K562 (cell line): ENCODE measurements around the gene PTPRT. TPM values are rescaled to one million over a fixed set of nuclear protein-coding genes. Genes with fewer than 3 reads are reported as not detected.

ENCODE experiments used
- ATAC-seq: fragments of 200-7000 bp; cut with Tn5 transposase; 3 replicates; pipeline ENCODE4 v1.9.1; 2020; ENCODE audit warnings: moderate library complexity
- BruUV-seq: library from RNA; stranded (reverse); fragments of 400-500 nt; replicated peaks from 2 replicates; lab custom pipeline; 2021; lab: Mats Ljungman, UMichigan
- CTCF ChIA-PET: fragments of 300-600 bp; formaldehyde crosslinking; extraction: SDS; loops from one replicate; lab custom pipeline; 2021; ENCODE audit warnings: low intra/inter-chr PET ratio; lab: Yijun Ruan, JAX
- POLR2A ChIA-PET: fragments of 300-600, 350-650 bp; sonication (Branson Sonifier 250); formaldehyde crosslinking; extraction: SDS; loops from one replicate; lab custom pipeline; 2021; ENCODE audit warnings: antibody characterized with exemption, inconsistent platforms; lab: Yijun Ruan, JAX
- DNase-seq, 4 experiments: peaks; one replicate each; pipeline versions ENCODE4 v3.0.0 to v3.0.0-alpha.2; 2011 to 2018; ENCODE audit warnings: low spot score in 3 of 4, mixed read lengths in 3 of 4; ENCODE audit errors: extremely low read depth in 1 of 4
- FAIRE-seq: peaks from 2 replicates; lab custom pipeline; 2011; peaks lifted over from hg19 to GRCh38; lab: Jason Lieb, UNC
- H2AFZ ChIP-seq: 2 replicates; pipeline ENCODE4 v1.6.0; 2011; ENCODE audit warnings: low read depth, low read length, control low read depth, inconsistent platforms
- H3K27ac ChIP-seq: fragments of 200-600 bp; 3 replicates; pipeline ENCODE4 v1.8.0; 2011; ENCODE audit warnings: low read depth, mild to moderate bottlenecking, control low read depth, inconsistent platforms, low read length, moderate library complexity, mixed read lengths; ENCODE audit errors: extremely low read depth
- H3K27me3 ChIP-seq, 2 experiments: fragments of 300-600 bp in 1 of 2; 2 replicates in 1 of 2; 3 replicates in 1 of 2; pipeline versions ENCODE4 v1.6.0 to v1.8.0; 2011; ENCODE audit warnings: inconsistent platforms in 2 of 2, low read length in 2 of 2, mild to moderate bottlenecking in 1 of 2, mixed read lengths in 1 of 2, moderate library complexity in 1 of 2; ENCODE audit not compliant: control insufficient read depth in 2 of 2, insufficient read depth in 2 of 2
- H3K36me3 ChIP-seq: fragments of 300-600 bp; 3 replicates; pipeline ENCODE4 v1.8.0; 2011; ENCODE audit warnings: mild to moderate bottlenecking, low read length, inconsistent platforms; ENCODE audit not compliant: control insufficient read depth, insufficient read depth
- H3K4me1 ChIP-seq, 2 experiments: fragments of 200-600 bp in 1 of 2; replicated peaks in 1 of 2; 2 replicates in 1 of 2; 3 replicates in 1 of 2; pipeline versions ENCODE4 v1.5.1 to v1.8.0; 2011; ENCODE audit warnings: inconsistent platforms in 2 of 2, low read length in 2 of 2, mild to moderate bottlenecking in 1 of 2, mixed read lengths in 1 of 2, moderate library complexity in 1 of 2; ENCODE audit not compliant: control insufficient read depth in 2 of 2, insufficient read depth in 2 of 2
- H3K4me2 ChIP-seq: 2 replicates; pipeline ENCODE4 v1.6.1; 2011; ENCODE audit warnings: low read length, control low read depth, inconsistent platforms, mixed read lengths; ENCODE audit not compliant: insufficient read depth
- H3K4me3 ChIP-seq: fragments of 200-600 bp; sonication (generic), shearing (Covaris generic); 2 replicates; pipeline ENCODE4 v1.5.1; 2016; ENCODE audit warnings: control low read depth, inconsistent platforms
- H3K79me2 ChIP-seq: fragments of 200-600 bp; 3 replicates; pipeline ENCODE4 v1.8.0; 2011; ENCODE audit warnings: low read length, inconsistent platforms; ENCODE audit not compliant: control insufficient read depth, insufficient read depth
- H3K9ac ChIP-seq, 2 experiments: 2 replicates each; pipeline versions ENCODE4 v1.6.0 to v1.6.1; 2011; ENCODE audit warnings: low read depth in 2 of 2, low read length in 2 of 2, control low read depth in 1 of 2, inconsistent platforms in 1 of 2, mild to moderate bottlenecking in 1 of 2, mixed read lengths in 1 of 2; ENCODE audit not compliant: insufficient read depth in 1 of 2
- H3K9me1 ChIP-seq: one replicate; pipeline ENCODE4 v1.6.0; 2011; ENCODE audit warnings: inconsistent platforms, mild to moderate bottlenecking, low read length, moderate library complexity; ENCODE audit not compliant: control insufficient read depth, insufficient read depth
- H3K9me3 ChIP-seq: replicated peaks from 2 replicates; pipeline ENCODE4 v1.5.1; 2011; ENCODE audit warnings: low read depth, low read length, inconsistent platforms; ENCODE audit not compliant: control insufficient read depth, insufficient read depth
- H4K20me1 ChIP-seq: replicated peaks from 2 replicates; pipeline ENCODE4 v1.6.1; 2011; ENCODE audit warnings: low read length, inconsistent platforms, mixed read lengths; ENCODE audit not compliant: control insufficient read depth, insufficient read depth
- BDP1 ChIP-seq: IDR thresholded peaks from 3 replicates; pipeline ENCODE4 v1.6.1; 2011; ENCODE audit not compliant: insufficient read length, insufficient read depth
- CXXC5 ChIP-seq: fragments of 250-450 bp; sonication (Bioruptor Pico); IDR thresholded peaks from 2 replicates; pipeline ENCODE4 v1.8.0; 2022; ENCODE audit warnings: inconsistent platforms, mild to moderate bottlenecking, moderate library complexity
- FOXA3 ChIP-seq, 2 experiments: fragments of 450-650 bp in 1 of 2; sonication (generic) in 1 of 2; formaldehyde crosslinking; IDR thresholded peaks in 1 of 2; conservative IDR thresholded peaks in 1 of 2; 2 replicates each; pipeline versions ENCODE4 v1.4.0 to v1.8.0; 2020 to 2022; ENCODE audit warnings: mild to moderate bottlenecking in 2 of 2, missing genetic modification reagents in 1 of 2
- KDM2B ChIP-seq: fragments of 250-450 bp; sonication (Bioruptor Pico); IDR thresholded peaks from 2 replicates; pipeline ENCODE4 v1.8.0; 2021; ENCODE audit warnings: mild to moderate bottlenecking, moderate library complexity
- MAZ ChIP-seq, 2 experiments: fragments of 450-650 bp in 1 of 2; sonication (generic) in 1 of 2; formaldehyde crosslinking; IDR thresholded peaks in 1 of 2; conservative IDR thresholded peaks in 1 of 2; 2 replicates each; pipeline versions ENCODE4 v1.4.0 to v1.5.0; 2020; ENCODE audit warnings: mild to moderate bottlenecking in 1 of 2, missing genetic modification reagents in 1 of 2
- MBD2 ChIP-seq: sonication (generic); IDR thresholded peaks from 2 replicates; pipeline ENCODE4 v1.6.1; 2016; ENCODE audit warnings: low read depth, borderline replicate concordance
- NEUROD1 ChIP-seq: fragments of 150-350 bp; IDR thresholded peaks from 2 replicates; pipeline ENCODE4 v1.6.1; 2014; ENCODE audit warnings: borderline replicate concordance, low read length, low read depth; ENCODE audit not compliant: partially characterized antibody
- NFATC3 ChIP-seq: fragments of 450-650 bp; IDR thresholded peaks from 2 replicates; pipeline ENCODE4 v1.6.1; 2017; ENCODE audit warnings: mild to moderate bottlenecking
- NR4A1 ChIP-seq, 2 experiments: fragments of 250-450 bp in 1 of 2; fragments of 450-650 bp in 1 of 2; sonication (Bioruptor Pico) in 1 of 2; IDR thresholded peaks; 2 replicates each; pipeline versions ENCODE4 v1.4.0 to v1.6.1; 2016 to 2020; ENCODE audit warnings: mild to moderate bottlenecking in 2 of 2, missing compliant biosample characterization in 1 of 2, missing genetic modification characterization in 1 of 2, moderate library complexity in 1 of 2
- SOX6 ChIP-seq: fragments of 450-650 bp; IDR thresholded peaks from 2 replicates; pipeline ENCODE4 v1.6.1; 2014; ENCODE audit warnings: mild to moderate bottlenecking
- STAT5B ChIP-seq: fragments of 250-450 bp; sonication (Bioruptor Pico); IDR thresholded peaks from 2 replicates; pipeline ENCODE4 v1.8.0; 2021; ENCODE audit warnings: mild to moderate bottlenecking, inconsistent platforms
- TAF15 ChIP-seq: fragments of 200-400 bp; formaldehyde crosslinking; IDR thresholded peaks from 2 replicates; pipeline ENCODE4 v1.6.1; 2017; ENCODE audit warnings: mild to moderate bottlenecking, low read depth, low read length, moderate library complexity
- YBX1 ChIP-seq: fragments of 450-650 bp; IDR thresholded peaks from 2 replicates; pipeline ENCODE4 v1.7.1; 2016; ENCODE audit warnings: mild to moderate bottlenecking
- ZC3H8 ChIP-seq: fragments of 450-650 bp; IDR thresholded peaks from 2 replicates; pipeline ENCODE4 v1.6.1; 2017
- ZNF551 ChIP-seq: fragments of 250-450 bp; sonication (Bioruptor Pico); IDR thresholded peaks from 2 replicates; pipeline ENCODE4 v1.5.0; 2021; ENCODE audit warnings: mild to moderate bottlenecking, moderate library complexity
- ZNF561 ChIP-seq: fragments of 450-650 bp; formaldehyde crosslinking; conservative IDR thresholded peaks from 2 replicates; pipeline ENCODE4 v1.4.0; 2020; ENCODE audit warnings: mild to moderate bottlenecking, moderate library complexity
- WGBS: fragments of 100-300 bp; shearing (Covaris generic); methylation state at CpG from one replicate; pipeline ENCODE4 v1.1.6; 2016; ENCODE audit warnings: low coverage, mixed read lengths; ENCODE audit not compliant: insufficient coverage; ENCODE audit errors: missing lambda C conversion rate; 5-methylcytosine and 5-hydroxymethylcytosine counted together
- in situ Hi-C: fragments of 300-500 bp; cut with MboI; formaldehyde crosslinking; loops from 4 replicates; pipeline ENCODE4 v1.15.0; 2018; ENCODE audit warnings: inconsistent platforms, mixed read lengths
- intact Hi-C: fragments of 100-400 bp; cut with micrococcal nuclease; formaldehyde crosslinking; loops from 2 replicates; pipeline ENCODE4 v1.14.2; 2022
- polyA plus RNA-seq, 8 experiments: library from polyadenylated mRNA; depleted of rRNA in 4 of 8; stranded (reverse) in 5 of 8; unstranded in 3 of 8; fragments of >200 nt; fragmentation: Nextera tagmentation in 2 of 8; fragmentation: Illumina TruSeq in 1 of 8; extraction: Ambion mirVana in 2 of 8; extraction: Trizol in 1 of 8; gene quantifications; 2 replicates each; pipeline versions ENCODE4 v1.2.1 to v1.2.3, GENCODE V29; 2011 to 2014; ENCODE audit warnings: inconsistent platforms in 1 of 8, missing spikeins in 1 of 8
- total RNA-seq, 7 experiments: library from RNA; depleted of rRNA in 6 of 7; stranded (reverse); fragments of >200 nt in 6 of 7; fragmentation: Illumina TruSeq in 2 of 7; extraction: Trizol in 2 of 7; gene quantifications; 2 replicates each; pipeline versions ENCODE4 v1.2.1 to v1.2.3, GENCODE V29; 2011 to 2021; ENCODE audit warnings: low replicate concordance in 1 of 7

The PTPRT gene
- total and polyA plus RNA-seq, 9 of the 15 experiments (the other 6 are each of a cell fraction or from before 2014, with no cell fraction given) = not detected

GRCh38 chr20:42099101-42099500 lies 1090.6 kb downstream of the PTPRT start:
- H2AFZ ChIP-seq = no peak overlapping the region
- in situ Hi-C loops (no loop called here), intact Hi-C loops (no loop called here)
- H3K27me3 ChIP-seq = no peaks in the 10 kb centered on the region; a peak in 2 of 5 replicates
- H3K27ac ChIP-seq = no peak overlapping the region
- no peaks in the 10 kb centered on the region for H4K20me1 ChIP-seq
- no peak overlapping the region for H3K4me2 ChIP-seq
- FAIRE-seq (no peak), DNase-seq (no peak), ATAC-seq (no peak)
- no peak for TF ChIP-seq KDM2B
- H3K36me3 ChIP-seq = no peaks in the 10 kb centered on the region
- BruUV-seq = no TSS peak
- no peak overlapping the region for H3K9ac ChIP-seq
- H3K4me1 ChIP-seq = no peaks in the 10 kb centered on the region
- CTCF ChIA-PET = no interaction called here
- POLR2A ChIA-PET = no interaction called here
- no peak overlapping the region for H3K4me3 ChIP-seq
- H3K9me1 ChIP-seq = no peaks in the 10 kb centered on the region
- no peaks in the 10 kb centered on the region for H3K9me3 ChIP-seq
- H3K79me2 ChIP-seq = no peaks in the 10 kb centered on the region
- 0% methylated on average over 7 of the region's 7 CpGs for WGBS

DNA sequence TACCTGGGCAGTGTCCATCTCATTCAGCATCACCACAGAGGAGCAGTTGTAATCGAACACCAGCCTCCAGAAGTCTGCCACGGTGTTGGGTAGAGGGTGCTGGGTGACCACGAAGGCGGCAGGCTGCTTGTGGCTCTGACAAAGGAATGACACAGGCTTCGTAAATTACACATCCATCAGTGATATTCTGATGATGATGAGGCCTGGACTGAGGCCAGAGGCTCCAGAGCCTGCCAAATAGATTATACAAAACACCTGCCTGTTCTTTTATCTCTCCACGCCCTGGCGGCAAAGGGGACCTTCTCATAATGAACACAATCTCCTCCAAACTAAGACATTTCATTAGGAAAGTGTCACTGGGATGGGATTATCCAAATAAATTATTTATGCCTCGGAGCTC lies 1091.3 kb downstream of the PTPRT start:
- FAIRE-seq (no peak), DNase-seq (no peak), ATAC-seq (no peak)
- CTCF ChIA-PET = no interaction called here
- 2% methylated on average over 8 of the region's 8 CpGs for WGBS
- POLR2A ChIA-PET = no interaction called here
- in situ Hi-C loops (no loop called here), intact Hi-C loops (no loop called here)
- no peaks in the 10 kb centered on the region for H3K36me3 ChIP-seq
- H3K79me2 ChIP-seq = no peaks in the 10 kb centered on the region
- no peaks in the 10 kb centered on the region for H3K9me3 ChIP-seq
- H4K20me1 ChIP-seq = no peaks in the 10 kb centered on the region
- H3K4me1 ChIP-seq = no peaks in the 10 kb centered on the region
- no peak overlapping the region for H3K9ac ChIP-seq
- no peaks in the 10 kb centered on the region; a peak in 2 of 5 replicates for H3K27me3 ChIP-seq
- BruUV-seq = no TSS peak
- H3K9me1 ChIP-seq = no peaks in the 10 kb centered on the region
- H3K4me3 ChIP-seq = no peak overlapping the region
- no peak overlapping the region for H3K27ac ChIP-seq
- no peak overlapping the region for H2AFZ ChIP-seq
- no peak overlapping the region for H3K4me2 ChIP-seq
- TF ChIP-seq ZC3H8 (no peak), NR4A1 (CRISPR knock-in tag; IDR thresholded peaks at IDR 0.05) (no peak), NR4A1 (tag; IDR thresholded peaks at IDR 0.05) (no peak), STAT5B (no peak), TAF15 (no peak), NFATC3 (no peak), MAZ (CRISPR knock-in tag; conservative IDR thresholded peaks at IDR 0.05 in 1 of 2, IDR thresholded peaks at IDR 0.05 in 1 of 2) (no peak), BDP1 (no peak), ZNF551 (CRISPR knock-in tag) (no peak), CXXC5 (CRISPR knock-in tag) (no peak), ZNF561 (CRISPR knock-in tag) (no peak), NEUROD1 (no peak), MBD2 (no peak), SOX6 (no peak), FOXA3 (CRISPR knock-in tag; conservative IDR thresholded peaks at IDR 0.05 in 1 of 2, IDR thresholded peaks at IDR 0.05 in 1 of 2) (no peak), YBX1 (no peak)
